ENCODE data around the gene C12orf43. TPM values are rescaled to one million over a fixed set of nuclear protein-coding genes. Genes with fewer than 3 reads are reported as not detected.

The C12orf43 gene
- polyA plus RNA-seq, 1 donor from 2014 or later: 20.3 TPM

GRCh38 chr12:120959111-120959878 lies 57.0 kb downstream of the C12orf43 start:
- Histone ChIP-seq H4K20me1 (ENCODE audit: insufficient read depth) (no peaks in the 10 kb centered on the region), H3K36me3 (ENCODE audit: insufficient read depth, low read length) (no peaks in the 10 kb centered on the region), H3K27ac (ENCODE audit: low read length) (no peak overlapping the region), H3K27me3 (ENCODE audit: insufficient read depth, low read depth, low read length) (no peaks in the 10 kb centered on the region), H3F3A (ENCODE audit: insufficient read depth, low read length, poor library complexity, severe bottlenecking) (no peaks in the 10 kb centered on the region), H3K9ac (ENCODE audit: low read length) (no peak overlapping the region), H3K4me3 (ENCODE audit: low read length) (no peak overlapping the region), H2AFZ (ENCODE audit: low read depth, low read length) (no peak overlapping the region), H3K4me2 (ENCODE audit: low read length) (no peak overlapping the region), H3K9me3 (ENCODE audit: low read length) (no peaks in the 10 kb centered on the region), H3K9me2 (ENCODE audit: insufficient read depth, low read length) (no peaks in the 10 kb centered on the region), H3K79me2 (replicated peaks; ENCODE audit: insufficient read depth, low read length) (no peaks in the 10 kb centered on the region)
- no peak for TF ChIP-seq RAD21 (conservative IDR thresholded peaks at IDR 0.05)
- TF ChIP-seq, protein P1, sequence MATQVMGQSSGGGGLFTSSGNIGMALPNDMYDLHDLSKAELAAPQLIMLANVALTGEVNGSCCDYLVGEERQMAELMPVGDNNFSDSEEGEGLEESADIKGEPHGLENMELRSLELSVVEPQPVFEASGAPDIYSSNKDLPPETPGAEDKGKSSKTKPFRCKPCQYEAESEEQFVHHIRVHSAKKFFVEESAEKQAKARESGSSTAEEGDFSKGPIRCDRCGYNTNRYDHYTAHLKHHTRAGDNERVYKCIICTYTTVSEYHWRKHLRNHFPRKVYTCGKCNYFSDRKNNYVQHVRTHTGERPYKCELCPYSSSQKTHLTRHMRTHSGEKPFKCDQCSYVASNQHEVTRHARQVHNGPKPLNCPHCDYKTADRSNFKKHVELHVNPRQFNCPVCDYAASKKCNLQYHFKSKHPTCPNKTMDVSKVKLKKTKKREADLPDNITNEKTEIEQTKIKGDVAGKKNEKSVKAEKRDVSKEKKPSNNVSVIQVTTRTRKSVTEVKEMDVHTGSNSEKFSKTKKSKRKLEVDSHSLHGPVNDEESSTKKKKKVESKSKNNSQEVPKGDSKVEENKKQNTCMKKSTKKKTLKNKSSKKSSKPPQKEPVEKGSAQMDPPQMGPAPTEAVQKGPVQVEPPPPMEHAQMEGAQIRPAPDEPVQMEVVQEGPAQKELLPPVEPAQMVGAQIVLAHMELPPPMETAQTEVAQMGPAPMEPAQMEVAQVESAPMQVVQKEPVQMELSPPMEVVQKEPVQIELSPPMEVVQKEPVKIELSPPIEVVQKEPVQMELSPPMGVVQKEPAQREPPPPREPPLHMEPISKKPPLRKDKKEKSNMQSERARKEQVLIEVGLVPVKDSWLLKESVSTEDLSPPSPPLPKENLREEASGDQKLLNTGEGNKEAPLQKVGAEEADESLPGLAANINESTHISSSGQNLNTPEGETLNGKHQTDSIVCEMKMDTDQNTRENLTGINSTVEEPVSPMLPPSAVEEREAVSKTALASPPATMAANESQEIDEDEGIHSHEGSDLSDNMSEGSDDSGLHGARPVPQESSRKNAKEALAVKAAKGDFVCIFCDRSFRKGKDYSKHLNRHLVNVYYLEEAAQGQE (IDR thresholded peaks at IDR 0.05; ENCODE audit: borderline replicate concordance): no peak
- no peak for TF ChIP-seq MXI1 (conservative IDR thresholded peaks at IDR 0.05; ENCODE audit: poor library complexity, severe bottlenecking)
- TF ChIP-seq EP300 (conservative IDR thresholded peaks at IDR 0.05; ENCODE audit: poor library complexity, severe bottlenecking): no peak
- TF ChIP-seq POLR2AphosphoS5 (IDR thresholded peaks at IDR 0.05): no peak
- TF ChIP-seq EZH2 (IDR thresholded peaks at IDR 0.05; ENCODE audit: borderline replicate concordance, insufficient read depth, low read length, poor library complexity, severe bottlenecking): no peak
- TF ChIP-seq TAF1 (IDR thresholded peaks at IDR 0.05; ENCODE audit: low read depth): no peak
- TF ChIP-seq, protein P2, sequence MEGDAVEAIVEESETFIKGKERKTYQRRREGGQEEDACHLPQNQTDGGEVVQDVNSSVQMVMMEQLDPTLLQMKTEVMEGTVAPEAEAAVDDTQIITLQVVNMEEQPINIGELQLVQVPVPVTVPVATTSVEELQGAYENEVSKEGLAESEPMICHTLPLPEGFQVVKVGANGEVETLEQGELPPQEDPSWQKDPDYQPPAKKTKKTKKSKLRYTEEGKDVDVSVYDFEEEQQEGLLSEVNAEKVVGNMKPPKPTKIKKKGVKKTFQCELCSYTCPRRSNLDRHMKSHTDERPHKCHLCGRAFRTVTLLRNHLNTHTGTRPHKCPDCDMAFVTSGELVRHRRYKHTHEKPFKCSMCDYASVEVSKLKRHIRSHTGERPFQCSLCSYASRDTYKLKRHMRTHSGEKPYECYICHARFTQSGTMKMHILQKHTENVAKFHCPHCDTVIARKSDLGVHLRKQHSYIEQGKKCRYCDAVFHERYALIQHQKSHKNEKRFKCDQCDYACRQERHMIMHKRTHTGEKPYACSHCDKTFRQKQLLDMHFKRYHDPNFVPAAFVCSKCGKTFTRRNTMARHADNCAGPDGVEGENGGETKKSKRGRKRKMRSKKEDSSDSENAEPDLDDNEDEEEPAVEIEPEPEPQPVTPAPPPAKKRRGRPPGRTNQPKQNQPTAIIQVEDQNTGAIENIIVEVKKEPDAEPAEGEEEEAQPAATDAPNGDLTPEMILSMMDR (IDR thresholded peaks at IDR 0.05; ENCODE audit: poor library complexity, severe bottlenecking): no peak
- no peak for TF ChIP-seq SMC3 (conservative IDR thresholded peaks at IDR 0.05; ENCODE audit: poor library complexity)

DNA sequence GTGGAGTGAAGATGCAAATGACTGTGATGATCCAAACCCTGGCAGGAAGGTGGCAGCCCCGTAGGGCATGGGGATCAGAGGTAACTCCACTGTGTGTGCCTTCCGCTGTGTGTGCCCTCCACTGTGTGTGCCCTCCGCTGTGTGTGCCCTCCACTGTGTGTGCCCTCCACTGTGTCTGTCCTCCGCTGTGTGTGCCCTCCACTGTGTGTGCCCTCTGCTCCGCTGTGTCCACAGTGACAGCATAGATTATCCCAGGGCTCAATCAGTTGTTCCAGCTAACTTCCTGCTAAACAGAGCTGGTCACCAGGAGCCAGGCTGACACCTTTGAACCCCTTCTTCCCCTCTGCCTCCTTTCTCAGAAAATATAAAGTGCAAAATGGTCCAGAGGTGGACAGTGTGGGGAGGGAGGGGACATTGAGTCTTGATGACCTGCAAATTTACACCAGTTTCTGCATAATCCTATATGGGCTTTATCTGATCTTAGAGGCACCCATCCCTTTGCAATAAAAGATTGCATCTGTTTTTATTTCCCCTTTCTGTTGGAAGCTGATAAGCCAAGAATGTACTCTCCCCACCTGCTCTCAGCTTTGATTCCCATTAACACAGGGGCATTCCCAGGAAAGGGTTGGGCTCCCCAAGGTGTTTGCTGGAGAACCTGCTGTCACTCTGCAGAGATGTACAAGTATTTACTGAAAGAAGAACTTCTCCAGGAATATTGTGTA lies 59.5 kb downstream of the C12orf43 start:
- Histone ChIP-seq H3F3A (ENCODE audit: insufficient read depth, low read length, poor library complexity, severe bottlenecking) (no peaks in the 10 kb centered on the region), H3K27ac (ENCODE audit: low read length) (no peak overlapping the region), H3K9me2 (ENCODE audit: insufficient read depth, low read length) (no peaks in the 10 kb centered on the region), H3K9me3 (ENCODE audit: low read length) (no peaks in the 10 kb centered on the region), H3K27me3 (ENCODE audit: insufficient read depth, low read depth, low read length) (no peaks in the 10 kb centered on the region), H3K79me2 (replicated peaks; ENCODE audit: insufficient read depth, low read length) (no peaks in the 10 kb centered on the region), H3K9ac (ENCODE audit: low read length) (no peak overlapping the region), H3K4me3 (ENCODE audit: low read length) (no peak overlapping the region), H2AFZ (ENCODE audit: low read depth, low read length) (no peak overlapping the region), H3K4me2 (ENCODE audit: low read length) (no peak overlapping the region), H4K20me1 (ENCODE audit: insufficient read depth) (no peaks in the 10 kb centered on the region), H3K36me3 (ENCODE audit: insufficient read depth, low read length) (no peaks in the 10 kb centered on the region)
- no peak for TF ChIP-seq RAD21 (conservative IDR thresholded peaks at IDR 0.05)
- no peak for TF ChIP-seq TAF1 (IDR thresholded peaks at IDR 0.05; ENCODE audit: low read depth)
- TF ChIP-seq, protein P2 (IDR thresholded peaks at IDR 0.05; ENCODE audit: poor library complexity, severe bottlenecking): no peak
- no peak for TF ChIP-seq MXI1 (conservative IDR thresholded peaks at IDR 0.05; ENCODE audit: poor library complexity, severe bottlenecking)
- TF ChIP-seq, protein P1 (IDR thresholded peaks at IDR 0.05; ENCODE audit: borderline replicate concordance): no peak
- TF ChIP-seq EP300 (conservative IDR thresholded peaks at IDR 0.05; ENCODE audit: poor library complexity, severe bottlenecking): no peak
- no peak for TF ChIP-seq EZH2 (IDR thresholded peaks at IDR 0.05; ENCODE audit: borderline replicate concordance, insufficient read depth, low read length, poor library complexity, severe bottlenecking)
- no peak for TF ChIP-seq SMC3 (conservative IDR thresholded peaks at IDR 0.05; ENCODE audit: poor library complexity)
- TF ChIP-seq POLR2AphosphoS5 (IDR thresholded peaks at IDR 0.05): no peak
